HG03565 (cell line): ENCODE results near the gene MGRN1.

ENCODE experiments used
- ATAC-seq: cut with Tn5 transposase; IDR thresholded peaks from one replicate; pipeline ENCODE4 v1.9.1; 2021; ENCODE audit warnings: mild to moderate bottlenecking, moderate library complexity; ENCODE audit not compliant: unreplicated experiment

Gene MGRN1

DNA sequence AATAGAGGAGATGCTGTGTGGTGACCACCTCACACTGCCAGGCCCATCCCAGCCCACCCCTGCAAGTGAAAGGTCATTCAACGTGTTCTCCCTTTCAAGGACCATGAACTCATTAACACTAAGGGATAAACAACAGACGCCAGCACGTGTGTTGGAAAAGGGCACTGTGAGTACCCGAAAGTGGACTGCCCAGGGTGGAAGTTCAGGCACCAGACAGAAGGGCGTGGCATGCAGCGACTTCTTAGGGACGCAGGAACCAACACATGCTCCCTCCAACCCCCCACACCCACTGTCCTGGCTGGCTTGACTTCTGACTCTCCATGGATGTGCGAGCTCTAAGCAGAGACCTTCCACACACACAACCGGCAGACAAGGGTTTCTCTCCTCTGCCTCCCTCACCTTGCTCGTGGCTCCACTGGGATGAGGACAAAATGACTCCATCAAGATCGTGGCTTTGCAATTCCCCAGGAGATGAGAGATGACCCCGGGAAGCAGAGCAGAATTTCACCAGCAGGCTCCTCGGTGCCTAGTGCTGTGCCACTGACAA lies 20.9 kb upstream of the MGRN1 start:
- ATAC-seq, result no peak

- no peak for ATAC-seq
These were observed 20.2 kb upstream of the MGRN1 start for GRCh38 chr16:4604401-4604800.

- ATAC-seq, result no peak
These were observed 18.3 kb upstream of the MGRN1 start for GRCh38 chr16:4606354-4606753.

- ATAC-seq, result no peak
These were observed 16.6 kb upstream of the MGRN1 start for GRCh38 chr16:4607841-4608703.

DNA sequence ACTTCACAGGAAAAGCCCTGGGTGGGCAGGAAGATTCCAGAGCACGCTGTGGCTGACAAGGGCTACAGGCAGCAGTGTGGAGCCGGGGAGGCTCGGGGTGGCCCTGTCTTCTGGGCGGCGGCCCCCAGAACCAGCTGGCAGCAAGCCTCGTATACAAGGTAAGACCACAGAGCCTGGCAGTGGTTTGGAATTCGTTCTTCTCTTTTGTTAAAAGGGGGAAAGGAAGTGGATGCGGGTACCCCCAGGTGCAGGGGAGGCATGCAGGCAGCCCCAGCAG lies 16.0 kb upstream of the MGRN1 start:
- no peak for ATAC-seq

GRCh38 chr16:4609200-4610010 lies 15.2 kb upstream of the MGRN1 start:
- ATAC-seq, result no peak

DNA sequence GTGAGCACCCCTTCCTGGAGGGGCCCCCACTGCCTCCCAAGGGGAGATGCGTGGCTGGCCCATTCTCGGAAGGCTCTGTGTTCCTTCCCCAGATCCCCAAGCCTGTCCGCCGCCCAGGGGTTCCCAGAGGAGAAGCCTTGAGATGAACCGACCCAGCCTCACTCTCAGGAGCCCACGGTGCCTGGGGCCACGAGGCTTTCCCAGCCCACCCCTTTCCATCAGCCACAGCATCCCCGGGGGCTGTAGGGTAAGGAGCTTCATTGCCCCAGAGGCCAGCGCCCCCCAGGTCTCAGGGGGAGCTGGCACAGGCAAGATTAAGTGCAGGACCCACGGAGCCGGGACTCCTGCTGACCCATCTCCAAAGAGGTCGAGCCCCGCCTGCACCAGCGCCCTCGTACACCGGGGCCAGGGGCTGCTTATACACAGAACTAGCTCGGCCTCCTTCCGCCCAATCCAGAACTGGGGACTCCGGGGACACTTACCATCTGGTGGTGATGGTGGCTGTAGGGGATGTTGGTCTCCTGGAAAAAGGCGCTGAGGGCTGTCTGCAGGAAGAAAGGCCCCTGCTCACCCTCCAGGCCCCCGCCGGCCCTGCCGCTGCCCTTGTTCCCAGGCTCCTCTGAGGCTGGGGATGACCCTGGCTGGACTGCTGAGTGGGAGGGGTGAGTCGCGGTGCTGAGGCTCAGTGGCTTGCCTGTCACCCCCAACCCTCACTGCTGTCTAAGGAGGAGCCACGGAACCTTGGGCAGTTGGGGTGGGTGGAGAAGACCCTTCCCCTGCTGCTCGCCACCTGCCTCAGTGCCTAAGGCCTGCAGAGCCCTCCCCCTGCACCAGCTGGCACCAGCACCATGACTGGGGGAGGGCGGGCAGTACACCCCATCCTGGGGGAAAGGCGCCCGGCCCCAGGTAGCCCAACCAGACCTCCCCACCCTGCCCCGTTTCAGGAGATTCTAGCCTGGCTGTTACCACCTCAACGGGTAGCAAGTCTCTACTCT lies 14.3 kb upstream of the MGRN1 start:
- no peak for ATAC-seq

DNA sequence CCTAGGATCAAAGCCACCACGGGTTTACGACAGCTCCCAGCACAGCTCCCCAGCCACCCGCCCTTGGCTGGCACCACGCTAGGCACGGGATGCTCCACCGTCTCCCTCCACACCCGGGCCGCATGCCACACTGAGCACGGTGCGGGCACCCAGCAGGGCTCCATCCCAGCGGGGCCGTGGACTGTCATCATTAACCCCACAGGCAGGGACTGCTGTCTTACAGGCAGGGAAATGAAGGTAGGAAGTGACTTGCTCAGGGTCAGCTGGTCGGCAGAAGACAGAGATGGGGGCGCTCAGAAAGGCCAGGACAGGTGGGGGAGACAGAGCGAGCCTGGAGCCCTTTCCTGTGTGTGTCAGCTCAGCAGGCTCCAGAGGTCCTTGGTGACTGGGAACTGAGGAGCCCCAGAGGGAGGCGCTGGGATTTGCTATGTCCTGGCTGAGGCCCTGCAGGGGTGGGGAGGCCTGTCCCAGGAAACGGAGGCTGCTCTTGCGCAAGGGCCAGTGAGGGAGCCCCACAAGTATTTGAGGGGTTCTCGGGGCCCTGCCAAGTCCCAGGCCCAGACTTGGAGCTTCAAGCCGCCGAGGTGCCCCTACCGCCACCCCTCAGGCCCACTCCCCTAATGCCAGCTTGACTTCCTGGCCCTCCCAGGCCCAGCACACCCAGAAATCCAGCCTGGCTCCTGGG lies 13.1 kb upstream of the MGRN1 start:
- ATAC-seq, result no peak

- ATAC-seq, result no peak
These were observed 12.1 kb upstream of the MGRN1 start for GRCh38 chr16:4612474-4612931.

DNA sequence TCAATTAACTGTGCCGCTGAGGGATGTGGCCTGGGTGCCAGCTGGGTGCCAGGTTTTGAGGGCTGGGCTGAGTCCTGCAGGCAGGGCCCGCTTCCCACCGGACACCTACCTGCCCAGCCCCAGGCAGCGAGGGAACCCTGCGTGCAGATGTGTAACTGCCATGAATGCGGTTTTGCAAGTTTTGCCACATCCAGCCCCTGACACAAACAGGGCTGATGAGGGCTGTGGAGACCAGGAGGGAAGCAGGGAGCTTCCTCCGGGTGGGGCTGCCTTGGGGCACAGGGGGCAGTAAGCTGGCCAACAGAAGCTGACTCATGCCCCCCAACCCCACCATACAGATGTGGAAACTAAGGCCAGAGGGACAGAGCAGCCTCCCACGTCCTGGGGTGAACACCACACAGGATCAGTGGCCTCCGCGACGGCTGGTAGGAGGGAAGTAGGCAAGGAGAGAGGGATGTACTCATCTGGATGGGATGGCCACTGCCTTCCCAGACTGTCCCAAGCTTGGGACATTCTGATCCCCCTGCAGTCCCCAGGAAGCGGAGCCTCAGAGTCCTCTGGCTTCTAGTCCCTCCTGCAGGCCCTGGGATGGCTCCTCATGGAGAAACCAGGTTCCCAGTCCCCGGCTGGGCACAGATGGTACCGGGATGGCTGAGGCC lies 11.5 kb upstream of the MGRN1 start:
- no peak for ATAC-seq

- ATAC-seq, result no peak
These were observed 10.7 kb upstream of the MGRN1 start for GRCh38 chr16:4613636-4614570.

GRCh38 chr16:4614571-4615383 lies 9.8 kb upstream of the MGRN1 start, which contains the start of gene UBALD1:
Gene UBALD1, minus strand, starts transcription at chr16:4614888. Its CDS starts 91 bp downstream, at chr16:4614797.
- peak; percentile 53 for ATAC-seq

GRCh38 chr16:4615384-4616046 lies 9.1 kb upstream of the MGRN1 start:
- no peak for ATAC-seq

DNA sequence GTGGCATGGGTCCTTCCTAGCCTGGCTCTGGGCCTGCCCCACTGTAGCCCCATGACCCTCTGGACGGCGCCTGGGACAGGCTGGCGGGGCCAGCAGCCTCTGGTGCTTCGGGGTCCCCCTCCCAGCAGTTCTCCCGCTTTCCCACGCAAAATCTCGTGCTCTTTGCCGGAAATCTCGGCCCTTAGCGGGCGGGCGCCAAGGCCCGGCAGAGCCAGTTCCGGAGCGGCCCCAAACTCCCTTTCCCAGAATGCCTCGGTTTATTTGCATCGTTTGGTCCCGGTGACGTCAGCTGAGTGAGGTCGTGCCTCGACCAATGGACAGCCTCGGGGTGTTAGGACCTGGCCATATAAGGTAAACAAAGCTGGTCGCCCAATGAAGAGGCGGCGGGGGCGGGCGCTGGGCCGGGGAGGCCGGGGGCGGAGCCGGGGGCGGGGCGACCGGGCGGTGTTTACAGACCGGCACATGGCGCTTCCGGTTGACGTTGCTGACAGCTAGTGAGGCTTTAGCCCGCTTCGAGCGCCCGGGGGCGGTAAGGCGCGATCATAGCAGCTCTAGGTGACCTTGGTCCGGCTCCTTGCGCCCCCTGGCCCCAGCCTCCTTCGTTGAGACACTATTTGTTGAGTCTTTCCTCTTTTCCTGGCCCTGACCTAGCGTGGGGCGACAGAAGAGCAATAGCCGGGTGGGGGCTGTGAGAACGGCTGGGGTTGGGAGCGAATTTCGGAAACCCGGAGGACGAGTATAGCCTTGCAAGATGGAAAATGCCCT lies 8.4 kb upstream of the MGRN1 start:
- ATAC-seq, result peak; percentile 61

DNA sequence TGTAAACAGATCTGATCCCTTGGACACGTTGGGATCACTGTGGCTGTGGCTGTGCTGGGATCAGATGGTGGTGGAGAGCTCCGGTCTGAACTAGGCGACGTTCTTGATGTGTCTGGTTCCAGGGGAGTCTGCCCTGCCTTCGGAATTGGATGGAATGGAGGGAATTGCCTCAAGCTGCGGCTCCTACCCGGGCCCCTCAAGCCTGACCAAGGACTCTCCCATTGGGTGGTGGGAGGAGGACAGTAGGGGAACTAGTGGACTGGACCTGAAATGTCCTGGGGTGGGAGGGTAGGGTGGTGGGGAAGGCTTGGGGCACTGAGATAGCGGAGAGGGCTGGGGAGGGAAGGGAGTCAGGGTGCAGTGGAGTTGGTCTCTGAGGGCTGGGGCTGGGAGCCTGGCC lies 6.7 kb upstream of the MGRN1 start:
- ATAC-seq, result no peak
